ENCODE results near the gene SHROOM3.

Gene SHROOM3

GRCh38 chr4:76443376-76443775 is 8.3 kb downstream of the SHROOM3 start:
- Histone ChIP-seq H3K4me1 (ENCODE audit: control extremely low read depth in 1 of 4, control insufficient read depth in 4 of 4, insufficient read depth in 4 of 4, low read length in 3 of 4) (no peaks in the 10 kb centered on the region), H3K27me3 (replicated peaks in 2 of 5; ENCODE audit: control insufficient read depth in 4 of 5, insufficient read depth in 5 of 5, low read length in 4 of 5) (no peaks in the 10 kb centered on the region), H3K27ac (ENCODE audit: insufficient read depth in 1 of 2, low read depth in 1 of 2, low read length in 2 of 2, poor library complexity in 1 of 2, severe bottlenecking in 2 of 2) (no peak overlapping the region), H3K9me3 (ENCODE audit: control extremely low read depth in 1 of 5, control insufficient read depth in 4 of 5, insufficient read depth in 2 of 5, low read depth in 1 of 5, low read length in 4 of 5) (peaks cover 0 to 6% (median 2%) of the 10 kb centered on the region in 5 experiments), H3K36me3 (ENCODE audit: control insufficient read depth in 4 of 4, insufficient read depth in 4 of 4, low read length in 3 of 4) (no peaks in the 10 kb centered on the region), H3K4me3 (ENCODE audit: control insufficient read depth in 1 of 7, extremely low read depth in 1 of 7, insufficient read depth in 4 of 7, low read depth in 2 of 7, low read length in 6 of 7) (no peak overlapping the region)
- no CpG with 5 or more reads among the region's 1 CpG for WGBS (ENCODE audit: insufficient coverage)
- no peak for DNase-seq
- ChIA-PET CTCF (interaction anchor here (1.1 kb wide), 1 partner anchor 9 kb away, joined by 3 read pairs; no protein-coding TSS in a partner anchor), POLR2A (no interaction called here)

- Histone ChIP-seq H3K27ac (ENCODE audit: insufficient read depth in 1 of 2, low read depth in 1 of 2, low read length in 2 of 2, poor library complexity in 1 of 2, severe bottlenecking in 2 of 2) (no peak overlapping the region), H3K36me3 (ENCODE audit: control insufficient read depth in 4 of 4, insufficient read depth in 4 of 4, low read length in 3 of 4) (no peaks in the 10 kb centered on the region), H3K27me3 (replicated peaks in 2 of 5; ENCODE audit: control insufficient read depth in 4 of 5, insufficient read depth in 5 of 5, low read length in 4 of 5) (no peaks in the 10 kb centered on the region), H3K9me3 (ENCODE audit: control extremely low read depth in 1 of 5, control insufficient read depth in 4 of 5, insufficient read depth in 2 of 5, low read depth in 1 of 5, low read length in 4 of 5) (no peaks in the 10 kb centered on the region), H3K4me1 (ENCODE audit: control extremely low read depth in 1 of 4, control insufficient read depth in 4 of 4, insufficient read depth in 4 of 4, low read length in 3 of 4) (no peaks in the 10 kb centered on the region), H3K4me3 (ENCODE audit: control insufficient read depth in 1 of 7, extremely low read depth in 1 of 7, insufficient read depth in 4 of 7, low read depth in 2 of 7, low read length in 6 of 7) (no peak overlapping the region)
- DNase-seq = no peak
- WGBS (ENCODE audit: insufficient coverage) = 100% methylated on average over 1 of the region's 2 CpGs
- POLR2A ChIA-PET = no interaction called here
- CTCF ChIA-PET = no interaction called here
These were observed 10.9 kb downstream of the SHROOM3 start for GRCh38 chr4:76445911-76446310.

- POLR2A ChIA-PET = no interaction called here
- H3K36me3 ChIP-seq (ENCODE audit: control insufficient read depth in 4 of 4, insufficient read depth in 4 of 4, low read length in 3 of 4) = no peaks in the 10 kb centered on the region
- no peaks in the 10 kb centered on the region for H3K9me3 ChIP-seq (ENCODE audit: control extremely low read depth in 1 of 5, control insufficient read depth in 4 of 5, insufficient read depth in 2 of 5, low read depth in 1 of 5, low read length in 4 of 5)
- no peak for DNase-seq
- WGBS (ENCODE audit: insufficient coverage) = no CpG with 5 or more reads among the region's 1 CpG
- H3K4me1 ChIP-seq (ENCODE audit: control extremely low read depth in 1 of 4, control insufficient read depth in 4 of 4, insufficient read depth in 4 of 4, low read length in 3 of 4) = no peaks in the 10 kb centered on the region
- no peaks in the 10 kb centered on the region for H3K27me3 ChIP-seq (replicated peaks in 2 of 5; ENCODE audit: control insufficient read depth in 4 of 5, insufficient read depth in 5 of 5, low read length in 4 of 5)
- CTCF ChIA-PET = interaction anchor here (1.2 kb wide), 1 partner anchor 17 kb away, joined by 3 read pairs; no protein-coding TSS in a partner anchor
- H3K4me3 ChIP-seq (ENCODE audit: control insufficient read depth in 1 of 7, extremely low read depth in 1 of 7, insufficient read depth in 4 of 7, low read depth in 2 of 7, low read length in 6 of 7) = no peak overlapping the region
- no peak overlapping the region for H3K27ac ChIP-seq (ENCODE audit: insufficient read depth in 1 of 2, low read depth in 1 of 2, low read length in 2 of 2, poor library complexity in 1 of 2, severe bottlenecking in 2 of 2)
These were observed 12.4 kb downstream of the SHROOM3 start for GRCh38 chr4:76447393-76447851.

GRCh38 chr4:76448211-76448610 is 13.2 kb downstream of the SHROOM3 start:
- CTCF ChIA-PET = interaction anchor here (1.2 kb wide), 1 partner anchor 18 kb away, joined by 3 read pairs; no protein-coding TSS in a partner anchor
- Histone ChIP-seq H3K9me3 (ENCODE audit: control extremely low read depth in 1 of 5, control insufficient read depth in 4 of 5, insufficient read depth in 2 of 5, low read depth in 1 of 5, low read length in 4 of 5) (no peaks in the 10 kb centered on the region), H3K4me3 (ENCODE audit: control insufficient read depth in 1 of 7, extremely low read depth in 1 of 7, insufficient read depth in 4 of 7, low read depth in 2 of 7, low read length in 6 of 7) (no peak overlapping the region), H3K36me3 (ENCODE audit: control insufficient read depth in 4 of 4, insufficient read depth in 4 of 4, low read length in 3 of 4) (no peaks in the 10 kb centered on the region), H3K27ac (ENCODE audit: insufficient read depth in 1 of 2, low read depth in 1 of 2, low read length in 2 of 2, poor library complexity in 1 of 2, severe bottlenecking in 2 of 2) (no peak overlapping the region), H3K27me3 (replicated peaks in 2 of 5; ENCODE audit: control insufficient read depth in 4 of 5, insufficient read depth in 5 of 5, low read length in 4 of 5) (no peaks in the 10 kb centered on the region), H3K4me1 (ENCODE audit: control extremely low read depth in 1 of 4, control insufficient read depth in 4 of 4, insufficient read depth in 4 of 4, low read length in 3 of 4) (no peaks in the 10 kb centered on the region)
- DNase-seq = no peak
- 80% methylated on average over 1 of the region's 3 CpGs for WGBS (ENCODE audit: insufficient coverage)
- POLR2A ChIA-PET = no interaction called here

GRCh38 chr4:76449362-76449767 is 14.3 kb downstream of the SHROOM3 start:
- H3K27me3 ChIP-seq (replicated peaks in 2 of 5; ENCODE audit: control insufficient read depth in 4 of 5, insufficient read depth in 5 of 5, low read length in 4 of 5) = no peaks in the 10 kb centered on the region
- H3K4me3 ChIP-seq (ENCODE audit: control insufficient read depth in 1 of 7, extremely low read depth in 1 of 7, insufficient read depth in 4 of 7, low read depth in 2 of 7, low read length in 6 of 7) = no peak overlapping the region
- 92% methylated on average over 2 of the region's 3 CpGs for WGBS (ENCODE audit: insufficient coverage)
- no peaks in the 10 kb centered on the region for H3K4me1 ChIP-seq (ENCODE audit: control extremely low read depth in 1 of 4, control insufficient read depth in 4 of 4, insufficient read depth in 4 of 4, low read length in 3 of 4)
- DNase-seq = no peak
- H3K27ac ChIP-seq (ENCODE audit: insufficient read depth in 1 of 2, low read depth in 1 of 2, low read length in 2 of 2, poor library complexity in 1 of 2, severe bottlenecking in 2 of 2) = no peak overlapping the region
- no peaks in the 10 kb centered on the region for H3K9me3 ChIP-seq (ENCODE audit: control extremely low read depth in 1 of 5, control insufficient read depth in 4 of 5, insufficient read depth in 2 of 5, low read depth in 1 of 5, low read length in 4 of 5)
- no peaks in the 10 kb centered on the region for H3K36me3 ChIP-seq (ENCODE audit: control insufficient read depth in 4 of 4, insufficient read depth in 4 of 4, low read length in 3 of 4)
- ChIA-PET POLR2A (no interaction called here), CTCF (no interaction called here)

- WGBS (ENCODE audit: insufficient coverage) = 100% methylated on average over 1 of the region's 2 CpGs
- no peaks in the 10 kb centered on the region for H3K4me1 ChIP-seq (ENCODE audit: control extremely low read depth in 1 of 4, control insufficient read depth in 4 of 4, insufficient read depth in 4 of 4, low read length in 3 of 4)
- ChIA-PET CTCF (no interaction called here), POLR2A (no interaction called here)
- H3K36me3 ChIP-seq (ENCODE audit: control insufficient read depth in 4 of 4, insufficient read depth in 4 of 4, low read length in 3 of 4) = no peaks in the 10 kb centered on the region
- H3K9me3 ChIP-seq (ENCODE audit: control extremely low read depth in 1 of 5, control insufficient read depth in 4 of 5, insufficient read depth in 2 of 5, low read depth in 1 of 5, low read length in 4 of 5) = no peaks in the 10 kb centered on the region
- H3K27me3 ChIP-seq (replicated peaks in 2 of 5; ENCODE audit: control insufficient read depth in 4 of 5, insufficient read depth in 5 of 5, low read length in 4 of 5) = no peaks in the 10 kb centered on the region
- no peak overlapping the region for H3K27ac ChIP-seq (ENCODE audit: insufficient read depth in 1 of 2, low read depth in 1 of 2, low read length in 2 of 2, poor library complexity in 1 of 2, severe bottlenecking in 2 of 2)
- H3K4me3 ChIP-seq (ENCODE audit: control insufficient read depth in 1 of 7, extremely low read depth in 1 of 7, insufficient read depth in 4 of 7, low read depth in 2 of 7, low read length in 6 of 7) = no peak overlapping the region
- DNase-seq = no peak
These were observed 14.8 kb downstream of the SHROOM3 start for GRCh38 chr4:76449833-76450232.

GRCh38 chr4:76453232-76453631 is 18.2 kb downstream of the SHROOM3 start:
- Histone ChIP-seq H3K27me3 (replicated peaks in 2 of 5; ENCODE audit: control insufficient read depth in 4 of 5, insufficient read depth in 5 of 5, low read length in 4 of 5) (no peaks in the 10 kb centered on the region), H3K9me3 (ENCODE audit: control extremely low read depth in 1 of 5, control insufficient read depth in 4 of 5, insufficient read depth in 2 of 5, low read depth in 1 of 5, low read length in 4 of 5) (no peaks in the 10 kb centered on the region), H3K4me3 (ENCODE audit: control insufficient read depth in 1 of 7, extremely low read depth in 1 of 7, insufficient read depth in 4 of 7, low read depth in 2 of 7, low read length in 6 of 7) (no peak overlapping the region), H3K4me1 (ENCODE audit: control extremely low read depth in 1 of 4, control insufficient read depth in 4 of 4, insufficient read depth in 4 of 4, low read length in 3 of 4) (no peaks in the 10 kb centered on the region), H3K27ac (ENCODE audit: insufficient read depth in 1 of 2, low read depth in 1 of 2, low read length in 2 of 2, poor library complexity in 1 of 2, severe bottlenecking in 2 of 2) (no peak overlapping the region), H3K36me3 (ENCODE audit: control insufficient read depth in 4 of 4, insufficient read depth in 4 of 4, low read length in 3 of 4) (no peaks in the 10 kb centered on the region)
- no peak for DNase-seq
- WGBS (ENCODE audit: insufficient coverage) = 83% methylated on average over 1 of the region's 2 CpGs
- ChIA-PET POLR2A (no interaction called here), CTCF (no interaction called here)
